GM21825 (cell line): ENCODE results near the gene COL9A2.
A peak's percentile ranks its signal among the peaks of the same experiment; 100 is the strongest.

Source experiments
- ATAC-seq: cut with Tn5 transposase; IDR thresholded peaks from one replicate; pipeline ENCODE4 v1.9.1; 2021; ENCODE audit warnings: mild to moderate bottlenecking, moderate library complexity; ENCODE audit not compliant: unreplicated experiment

The COL9A2 gene

DNA sequence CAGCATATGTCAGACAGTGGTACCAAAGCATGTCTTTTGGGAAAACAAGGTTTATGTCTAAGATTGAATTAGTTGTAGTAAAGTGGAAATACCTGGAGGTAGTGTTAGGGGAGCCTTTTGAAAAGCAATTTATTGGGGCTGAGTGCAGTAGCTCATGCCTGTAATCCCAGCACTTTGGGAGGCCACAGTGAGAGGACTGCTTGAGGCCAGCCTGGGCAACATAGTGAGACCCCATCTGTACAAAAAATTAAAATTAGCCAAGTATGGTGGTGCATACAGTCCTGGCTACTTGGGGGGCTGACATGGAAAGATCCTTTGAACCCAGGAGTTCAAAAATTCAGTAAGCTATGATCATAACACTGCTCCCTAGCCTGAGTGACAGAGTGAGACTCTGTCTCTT, 51.8 kb downstream of the COL9A2 start:
- ATAC-seq, result no peak

GRCh38 chr1:40264354-40264781, 52.7 kb downstream of the COL9A2 start:
- no peak for ATAC-seq

DNA sequence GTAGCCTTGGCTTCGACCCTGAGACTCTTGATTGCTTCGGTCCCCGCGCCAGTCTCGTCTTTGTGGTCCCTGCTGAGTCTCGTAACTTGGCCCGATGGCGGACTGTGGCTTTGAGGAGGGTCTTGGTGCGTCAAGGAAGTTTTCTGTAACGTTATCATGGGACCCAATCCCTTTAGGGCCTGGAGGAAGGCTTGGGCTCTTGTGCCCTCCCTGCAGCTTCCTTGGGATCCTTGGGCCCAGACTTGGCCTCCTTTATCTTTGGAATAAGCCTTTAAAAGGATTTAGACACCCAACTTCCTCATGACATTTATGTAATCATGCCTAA, 58.7 kb downstream of the COL9A2 start:
- ATAC-seq, result no peak

- peak; percentile 89 for ATAC-seq
These were observed 59.2 kb downstream of the COL9A2 start, which contains the start of gene ZMPSTE24 for GRCh38 chr1:40257688-40258444. ZMPSTE24 (plus strand) TSS chr1:40258236; CDS start chr1:40258272, 36 bp downstream.

GRCh38 chr1:40257313-40257687, 59.8 kb downstream of the COL9A2 start:
- ATAC-seq, result no peak

DNA sequence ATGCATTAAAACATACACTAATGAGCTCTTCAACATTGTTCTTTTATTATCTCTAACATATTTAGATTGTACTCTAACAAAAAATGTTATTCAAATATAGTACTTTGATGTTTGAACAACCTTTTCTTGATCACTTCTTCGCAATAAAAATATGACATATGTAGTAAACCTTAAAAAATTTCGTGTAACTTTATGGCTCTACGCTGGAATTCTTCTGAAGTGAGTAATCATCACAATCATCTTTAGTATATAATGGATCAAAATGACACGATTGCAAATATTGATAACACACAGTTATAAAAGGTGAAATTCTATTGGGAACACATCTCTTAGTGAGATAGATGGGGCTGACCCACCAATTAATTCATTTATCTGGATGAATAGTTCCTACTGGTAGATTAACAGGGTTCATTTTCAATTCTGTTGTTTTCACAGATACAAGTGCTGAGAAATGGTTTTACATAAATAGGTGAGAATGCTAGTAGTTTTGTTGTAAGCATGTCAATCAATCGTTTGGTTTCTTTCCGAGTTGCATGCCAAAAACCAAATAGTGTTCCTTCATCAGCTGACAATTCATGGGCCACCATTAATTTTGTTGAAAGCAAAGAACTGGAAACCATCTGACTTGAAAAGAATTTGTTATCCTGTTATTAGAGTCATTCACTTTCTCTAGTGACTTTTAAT, 60.5 kb downstream of the COL9A2 start:
- ATAC-seq, result no peak

DNA sequence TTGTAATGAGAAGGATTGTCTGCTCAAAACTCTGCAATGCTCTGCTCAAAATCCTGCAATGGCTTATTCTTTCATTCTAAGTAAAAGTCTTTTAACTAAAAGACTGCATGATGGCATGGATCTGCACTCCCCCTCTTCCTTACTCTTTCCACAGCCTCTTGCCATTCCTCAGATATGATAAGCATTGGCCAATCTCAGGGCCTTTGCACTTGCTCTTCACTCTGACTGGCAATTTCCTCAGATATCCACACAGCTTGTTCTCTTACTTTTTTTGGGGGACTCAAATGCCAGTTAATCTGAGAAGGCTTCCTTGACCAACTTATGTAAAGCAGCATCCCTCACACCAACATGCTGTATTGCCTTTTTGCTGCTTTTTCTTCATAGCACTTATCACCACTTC, 61.9 kb downstream of the COL9A2 start:
- no peak for ATAC-seq

- no peak for ATAC-seq
These were observed 64.5 kb downstream of the COL9A2 start for GRCh38 chr1:40252601-40253000.

- no peak for ATAC-seq
These were observed 65.6 kb downstream of the COL9A2 start for GRCh38 chr1:40251456-40251855.
